KG1 (cell line): Measurements from ENCODE around the gene TRIM54.
"Not testable (repeated sequence)": the region's sequence is repeated elsewhere in the genome, so short reads cannot be mapped to it uniquely, and the experiment has no call there.

Experiments used
- DNase-seq: peaks from one replicate; lab custom pipeline; 2025; lab: John Stamatoyannopoulos, UW

Gene TRIM54

DNA sequence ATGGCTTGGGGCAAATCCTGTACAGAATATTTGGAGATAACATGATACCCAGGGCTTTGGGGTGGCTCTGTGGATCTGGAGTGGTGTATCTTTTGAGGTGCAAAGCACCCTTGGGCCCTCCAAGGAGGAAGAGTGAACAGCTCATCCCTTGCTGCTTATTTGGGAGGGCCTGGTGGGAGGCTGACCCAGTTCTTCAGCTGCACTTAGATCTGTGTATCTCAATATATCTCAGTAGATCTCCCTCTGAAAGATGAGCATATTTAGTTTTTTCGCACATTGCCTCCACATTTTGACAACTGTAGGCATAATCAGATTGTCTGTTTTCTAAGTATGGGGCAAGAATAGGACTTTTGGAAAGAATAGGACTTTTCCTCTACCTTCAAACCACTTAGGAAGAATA lies 2.8 kb downstream of the TRIM54 start:
- DNase-seq = no peak

GRCh38 chr2:27285481-27285880 lies 3.3 kb downstream of the TRIM54 start:
- no peak for DNase-seq

GRCh38 chr2:27288610-27289009 lies 6.4 kb downstream of the TRIM54 start:
- no peak for DNase-seq

DNA sequence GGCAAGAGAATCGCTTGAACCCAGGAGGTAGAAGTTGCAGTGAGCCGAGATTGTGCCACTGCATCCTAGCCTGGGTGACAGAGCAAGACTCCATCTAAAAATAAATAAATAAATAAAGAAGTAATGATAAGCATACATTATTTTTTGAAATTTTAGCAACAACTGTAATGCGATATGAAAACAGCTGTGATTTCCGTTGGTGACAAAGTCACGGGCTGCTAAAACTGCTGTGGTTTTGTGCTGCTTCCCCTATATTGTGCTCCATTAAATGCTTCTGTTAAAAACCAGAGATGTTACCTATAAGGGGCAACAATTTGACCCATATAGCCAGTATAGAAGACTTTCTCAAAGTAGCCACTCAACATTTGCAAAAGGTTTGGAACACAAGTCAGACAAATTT lies 8.3 kb downstream of the TRIM54 start:
- DNase-seq = no peak

GRCh38 chr2:27291865-27292264 lies 9.6 kb downstream of the TRIM54 start:
- no peak for DNase-seq

DNA sequence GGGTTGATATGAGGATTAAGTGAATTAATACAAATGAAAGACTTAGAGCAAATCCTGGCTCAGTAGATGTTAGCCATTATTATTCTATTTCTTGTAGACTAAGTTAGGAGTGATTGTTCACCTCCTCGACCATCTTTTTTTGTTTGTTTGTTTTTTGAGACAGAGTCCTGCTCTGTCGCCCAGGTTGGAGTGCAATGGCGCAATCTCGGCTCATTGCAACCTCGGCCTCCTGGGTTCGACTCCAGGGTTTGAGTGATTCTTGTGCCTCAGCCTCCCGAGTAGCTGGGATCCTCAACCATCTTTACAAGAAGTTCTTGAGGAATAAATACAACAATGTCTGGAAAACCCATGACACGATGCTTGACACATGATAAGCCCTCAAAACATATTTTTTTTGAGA lies 12.7 kb downstream of the TRIM54 start:
- DNase-seq = no peak

DNA sequence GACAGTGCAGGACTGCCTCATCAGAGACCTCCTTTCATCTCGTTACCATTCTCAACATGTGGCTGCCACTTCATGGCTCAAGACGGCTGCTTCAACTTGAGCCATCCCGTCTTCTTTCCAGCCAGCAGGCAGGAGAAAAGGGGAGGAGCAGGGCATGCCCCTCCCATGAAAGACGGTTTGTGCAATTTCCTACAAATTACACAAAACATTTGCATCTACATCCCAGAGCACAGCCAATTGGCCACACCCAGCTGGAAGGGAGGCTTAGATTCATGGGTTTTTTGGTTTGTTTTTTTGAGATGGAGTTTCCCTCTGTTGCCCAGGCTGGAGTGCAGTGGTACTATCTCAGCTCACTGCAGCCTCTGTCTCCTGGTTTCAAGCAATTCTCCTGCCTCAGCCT lies 14.3 kb downstream of the TRIM54 start:
- DNase-seq = no peak

- no peak for DNase-seq
These were observed 15.0 kb downstream of the TRIM54 start for GRCh38 chr2:27297195-27297594.

DNA sequence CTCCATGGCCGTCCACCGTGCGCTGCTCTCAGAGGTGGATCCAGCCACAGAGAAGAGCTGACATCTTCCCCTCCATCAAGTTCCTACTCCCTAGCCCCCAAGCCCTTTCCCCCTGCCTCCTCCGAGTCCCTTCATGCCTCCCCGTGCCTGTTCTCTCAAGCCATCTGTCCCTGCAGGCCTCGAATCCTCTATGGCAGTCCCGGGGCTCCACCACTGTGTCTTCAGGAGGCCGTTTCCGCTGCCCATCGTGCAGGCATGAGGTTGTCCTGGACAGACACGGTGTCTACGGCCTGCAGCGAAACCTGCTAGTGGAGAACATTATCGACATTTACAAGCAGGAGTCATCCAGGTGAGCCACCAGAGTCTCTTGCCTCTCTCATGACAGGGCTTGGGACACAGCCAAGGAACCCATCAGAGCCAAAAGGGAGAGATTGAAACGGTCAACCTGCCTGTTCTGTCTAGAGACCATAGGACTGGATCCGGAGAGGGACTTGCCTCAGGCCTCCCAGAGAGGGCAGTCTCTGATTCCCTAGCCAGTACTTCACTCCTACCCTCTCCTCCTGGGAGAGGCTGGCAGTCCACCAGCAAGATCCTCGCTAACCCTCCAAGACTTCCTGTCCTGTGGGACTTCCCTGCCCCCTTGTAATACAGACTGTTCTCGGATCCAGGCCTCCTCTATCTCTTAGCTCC lies 16.3 kb downstream of the TRIM54 start:
- no peak for DNase-seq

- DNase-seq = not testable (repeated sequence)
These were observed 18.4 kb downstream of the TRIM54 start for GRCh38 chr2:27300606-27301005.

GRCh38 chr2:27303093-27304025 lies 21.1 kb downstream of the TRIM54 start:
- DNase-seq = no peak

DNA sequence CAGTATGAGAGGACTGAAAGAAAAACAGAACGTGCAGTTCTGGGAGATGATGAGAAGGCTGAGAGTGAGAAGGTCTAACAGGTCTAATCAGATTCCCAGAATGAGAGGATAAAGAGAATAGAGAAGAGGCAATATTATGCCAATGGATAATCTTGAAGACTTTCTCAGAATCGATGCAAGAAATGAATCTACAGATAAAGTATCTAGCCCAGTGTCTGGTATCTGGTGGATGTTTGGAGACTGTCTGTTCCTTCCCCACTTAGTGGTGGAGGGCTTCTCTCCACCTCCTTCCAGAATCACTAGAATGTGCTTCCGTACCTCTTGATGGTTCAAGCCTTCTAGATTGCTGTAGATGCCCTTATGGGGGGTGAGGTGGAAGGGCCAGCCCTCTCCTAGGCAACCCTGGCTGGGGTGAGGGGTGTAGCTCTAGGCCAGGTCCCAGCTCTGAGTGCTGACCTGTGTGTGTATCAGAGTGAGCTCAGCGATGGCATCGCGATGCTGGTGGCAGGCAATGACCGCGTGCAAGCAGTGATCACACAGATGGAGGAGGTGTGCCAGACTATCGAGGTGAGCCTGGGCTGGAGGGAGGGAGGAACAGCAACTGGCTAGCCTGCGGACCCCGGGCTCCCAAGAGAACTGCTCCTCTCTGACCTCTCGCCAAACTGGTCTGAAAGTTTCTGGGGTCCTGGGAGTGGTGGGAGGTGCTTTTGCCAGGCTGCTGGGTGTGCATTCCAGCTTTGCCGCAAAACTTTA lies 22.4 kb downstream of the TRIM54 start:
- no peak for DNase-seq

GRCh38 chr2:27305516-27305915 lies 23.3 kb downstream of the TRIM54 start:
- DNase-seq = no peak

DNA sequence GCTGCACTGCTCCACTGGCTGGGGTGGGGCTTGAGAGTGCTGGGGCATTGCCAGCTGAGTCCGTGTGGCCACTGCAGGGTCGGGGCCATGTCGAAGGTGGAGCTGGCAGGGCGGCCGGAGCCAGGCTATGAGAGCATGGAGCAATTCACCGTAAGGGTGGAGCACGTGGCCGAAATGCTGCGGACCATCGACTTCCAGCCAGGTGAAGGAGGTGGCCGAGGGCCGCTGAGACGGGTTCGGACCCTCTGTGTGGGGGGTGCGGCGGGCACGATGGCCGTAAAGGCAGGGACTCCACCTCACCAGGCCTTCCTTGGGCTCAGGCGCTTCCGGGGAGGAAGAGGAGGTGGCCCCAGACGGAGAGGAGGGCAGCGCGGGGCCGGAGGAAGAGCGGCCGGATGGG lies 23.9 kb downstream of the TRIM54 start:
- no peak for DNase-seq

- no peak for DNase-seq
These were observed 24.5 kb downstream of the TRIM54 start for GRCh38 chr2:27306573-27307286.

DNA sequence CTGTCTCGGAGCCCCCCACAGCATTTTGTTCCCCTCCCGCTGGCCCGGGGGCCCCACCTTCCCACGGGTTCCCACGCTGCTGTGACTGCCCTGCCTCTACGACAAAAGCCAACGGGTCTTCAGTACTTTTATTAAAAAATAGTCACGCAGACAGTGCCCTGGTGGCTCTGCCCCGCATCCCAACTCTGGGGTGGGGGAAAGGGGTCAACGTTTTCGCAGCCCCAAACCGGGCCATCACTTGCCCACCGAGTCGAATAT lies 25.0 kb downstream of the TRIM54 start:
- DNase-seq = no peak

GRCh38 chr2:27307545-27308358 lies 25.5 kb downstream of the TRIM54 start:
- DNase-seq = no peak

- no peak for DNase-seq
These were observed 26.2 kb downstream of the TRIM54 start, which contains the start of gene UCN for GRCh38 chr2:27308359-27308881. Gene UCN, minus strand, starts transcription at chr2:27308445. Its CDS starts 550 bp downstream, at chr2:27307895.

- no peak for DNase-seq
These were observed 27.4 kb downstream of the TRIM54 start for GRCh38 chr2:27309651-27310050.

GRCh38 chr2:27312152-27312551 lies 29.9 kb downstream of the TRIM54 start:
- no peak for DNase-seq
